Renal cortex interstitium (tissue), 11 donors: ENCODE results near the gene GNAT1. TPM values are rescaled to one million over a fixed set of nuclear protein-coding genes. Genes with fewer than 3 reads are reported as not detected.
A peak's percentile ranks its signal among the peaks of the same experiment; 100 is the strongest.
"Not testable (repeated sequence)": the region's sequence is repeated elsewhere in the genome, so short reads cannot be mapped to it uniquely, and the experiment has no call there.

Experiments used
- DNase-seq, 11 donors: peaks; one replicate each; pipeline ENCODE4 v3.0.0-alpha.2; 2013; ENCODE audit warnings: low read depth in 9 of 11, low spot score in 4 of 11; ENCODE audit errors: extremely low read depth in 1 of 11
- polyA plus RNA-seq, 3 donors: library from polyadenylated mRNA; unstranded; fragments of 120-200 nt; gene quantifications; one replicate each; pipeline ENCODE4 v1.2.1, GENCODE V29; 2013; ENCODE audit not compliant: insufficient read length in 3 of 3

Gene GNAT1
- polyA plus RNA-seq, 3 donors, result not detected

- DNase-seq, result no peak
Observed at GRCh38 chr3:50194903-50195500, 3.6 kb downstream of the GNAT1 start.

GRCh38 chr3:50195501-50196252 is 4.3 kb downstream of the GNAT1 start:
- DNase-seq, result no peak

GRCh38 chr3:50196253-50196801 is 4.9 kb downstream of the GNAT1 start:
- DNase-seq, result no peak

- no peak for DNase-seq
Observed at GRCh38 chr3:50201573-50202315, 10.3 kb downstream of the GNAT1 start.

GRCh38 chr3:50202353-50203112 is 11.1 kb downstream of the GNAT1 start:
- no peak for DNase-seq

GRCh38 chr3:50203113-50203808 is 11.9 kb downstream of the GNAT1 start:
- DNase-seq, result no peak

- no peak for DNase-seq
Observed at GRCh38 chr3:50203809-50204803, 12.7 kb downstream of the GNAT1 start.

GRCh38 chr3:50204804-50205412 is 13.5 kb downstream of the GNAT1 start, which contains the start of gene SLC38A3:
SLC38A3 (plus strand) TSS chr3:50205271; CDS start chr3:50214200, 8,929 bp downstream.
- peak in 2 of 11 donors; percentile 39 to 42 for DNase-seq

- no peak for DNase-seq
Observed at GRCh38 chr3:50205413-50206276, 14.2 kb downstream of the GNAT1 start.

GRCh38 chr3:50207359-50208042 is 16.1 kb downstream of the GNAT1 start:
- DNase-seq, result no peak

- no peak for DNase-seq
Observed at GRCh38 chr3:50208677-50209344, 17.4 kb downstream of the GNAT1 start.

GRCh38 chr3:50210176-50210509 is 18.7 kb downstream of the GNAT1 start:
- no peak for DNase-seq

- no peak for DNase-seq
Observed at GRCh38 chr3:50210510-50211367, 19.3 kb downstream of the GNAT1 start.

- DNase-seq, result not testable (repeated sequence)
Observed at GRCh38 chr3:50211368-50211717, 19.9 kb downstream of the GNAT1 start.
